GM12801 (cell line): Measurements from ENCODE around the gene PRDM16.

Source experiments
- CTCF ChIP-seq: IDR thresholded peaks from one replicate; pipeline ENCODE4 v1.5.1; 2011; ENCODE audit warnings: control low read depth; ENCODE audit not compliant: insufficient read length; ENCODE audit errors: extremely low read depth

The PRDM16 gene

GRCh38 chr1:3073186-3073488 is 4.1 kb downstream of the PRDM16 start:
- no peak for TF ChIP-seq CTCF

DNA sequence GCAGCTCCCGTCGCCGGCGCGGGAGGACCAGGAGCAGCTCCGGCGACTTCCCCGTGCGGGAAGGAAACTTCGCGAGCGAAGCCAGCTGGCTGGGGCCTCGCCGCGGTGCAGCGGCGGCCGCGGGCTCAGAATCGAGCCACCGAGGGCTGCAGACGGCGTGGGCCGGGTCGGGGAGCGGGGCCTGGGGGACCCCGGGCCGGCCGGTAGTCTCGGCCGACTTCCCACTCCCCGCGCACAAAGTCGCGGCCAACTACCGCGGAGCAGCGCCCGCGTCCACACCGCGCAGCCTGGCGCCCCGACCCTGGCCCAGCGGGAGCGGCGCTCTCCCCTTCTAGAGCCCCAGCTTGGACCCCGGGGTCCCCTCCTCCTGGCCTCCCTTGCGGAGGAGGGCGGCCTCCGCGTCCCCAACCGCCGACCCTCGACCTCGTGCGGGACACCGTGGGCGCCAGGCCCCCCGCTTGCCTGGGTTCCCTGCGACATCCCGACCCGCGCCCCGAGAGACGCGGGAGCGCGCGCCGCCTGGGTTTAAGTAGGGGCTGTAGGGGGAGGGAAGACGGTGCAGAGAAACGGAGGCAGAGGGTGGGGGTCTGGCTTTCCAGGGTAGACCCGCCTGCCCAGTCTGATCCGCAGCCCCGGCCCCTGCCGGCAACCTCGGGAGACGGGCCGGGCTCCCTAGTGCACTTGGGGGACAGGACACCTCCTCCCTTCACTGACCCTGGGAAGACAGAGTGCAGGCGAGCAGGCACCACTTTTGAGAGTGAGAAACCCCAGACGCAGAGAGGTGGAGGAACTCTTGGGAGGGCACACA is 4.7 kb downstream of the PRDM16 start:
- no peak for TF ChIP-seq CTCF

DNA sequence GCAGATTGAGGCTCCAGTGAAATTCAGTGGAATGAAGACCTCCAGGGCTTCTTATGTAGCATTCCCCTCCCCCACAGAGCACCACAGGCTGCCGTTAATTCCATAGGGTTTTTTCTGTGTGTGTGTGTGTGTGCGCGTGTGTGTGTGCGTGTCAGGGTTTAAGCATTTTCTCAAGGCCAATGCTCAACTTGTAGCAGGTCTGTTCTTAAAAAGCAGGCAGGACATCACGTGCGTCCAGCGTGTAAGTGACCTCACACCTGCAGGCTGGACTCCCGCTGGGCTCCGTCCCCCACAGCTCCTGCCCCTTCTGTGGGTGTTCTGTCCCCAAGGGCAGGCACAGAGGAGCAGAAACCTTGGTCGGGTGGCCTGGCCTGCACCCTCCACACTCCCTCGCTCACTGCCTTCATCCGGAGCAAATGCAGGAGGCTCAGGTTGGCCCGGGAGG is 5.3 kb downstream of the PRDM16 start:
- no peak for TF ChIP-seq CTCF

DNA sequence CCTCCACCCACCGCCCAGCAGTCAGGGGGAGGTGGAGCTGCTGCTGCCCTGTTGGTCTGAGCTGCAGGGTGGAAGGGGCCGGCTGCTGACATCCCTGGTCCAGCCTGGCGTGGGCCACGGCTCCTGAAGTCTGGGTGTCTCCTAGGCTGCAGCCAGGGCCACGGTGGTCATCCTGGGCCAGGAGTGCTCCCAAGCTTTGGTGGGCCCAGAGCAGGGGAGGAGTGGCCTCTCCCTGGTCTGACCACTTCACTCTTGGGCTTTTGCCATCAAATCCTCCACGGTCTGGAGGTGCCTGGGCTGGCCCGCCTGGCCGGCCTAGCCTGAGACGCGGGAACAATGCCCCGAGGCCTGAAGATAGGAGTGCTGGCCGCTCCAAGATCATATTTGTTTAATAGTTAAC is 5.8 kb downstream of the PRDM16 start:
- TF ChIP-seq CTCF = no peak

DNA sequence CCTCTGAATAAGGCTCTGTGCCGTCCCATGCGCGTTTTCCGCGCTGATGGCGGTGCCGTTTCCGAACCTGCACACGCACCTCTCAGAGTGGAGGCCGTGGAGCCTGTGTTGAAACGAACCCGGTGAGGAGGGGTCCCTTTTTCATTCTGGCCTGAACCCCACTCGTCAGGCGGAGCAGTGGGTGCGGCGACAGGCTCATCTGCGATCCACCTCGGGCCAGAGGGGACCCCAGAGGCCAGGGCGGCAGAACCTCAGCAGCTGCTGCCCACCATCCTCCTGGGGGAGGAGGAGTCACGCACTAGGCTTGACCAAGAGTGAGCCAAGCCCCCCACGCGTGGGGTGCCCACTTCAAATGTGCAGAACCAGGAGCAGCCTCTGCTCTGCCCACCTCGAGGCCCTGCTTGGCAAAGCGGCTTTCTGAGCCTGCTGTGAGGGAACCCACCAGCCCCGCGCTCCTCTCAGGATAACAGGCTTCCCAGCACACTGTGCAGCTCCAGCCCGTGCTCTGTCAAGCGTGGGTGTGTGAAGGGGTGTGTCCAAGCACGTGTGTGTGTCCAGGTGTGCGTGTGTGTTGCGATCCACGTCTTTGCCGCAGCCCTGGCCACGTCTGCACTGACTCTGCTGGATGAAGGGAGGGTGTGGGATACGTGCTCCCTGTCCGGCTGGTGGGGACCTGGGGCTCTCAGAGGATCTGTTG is 6.8 kb downstream of the PRDM16 start:
- TF ChIP-seq CTCF = no peak

GRCh38 chr1:3076363-3076740 is 7.3 kb downstream of the PRDM16 start:
- no peak for TF ChIP-seq CTCF

DNA sequence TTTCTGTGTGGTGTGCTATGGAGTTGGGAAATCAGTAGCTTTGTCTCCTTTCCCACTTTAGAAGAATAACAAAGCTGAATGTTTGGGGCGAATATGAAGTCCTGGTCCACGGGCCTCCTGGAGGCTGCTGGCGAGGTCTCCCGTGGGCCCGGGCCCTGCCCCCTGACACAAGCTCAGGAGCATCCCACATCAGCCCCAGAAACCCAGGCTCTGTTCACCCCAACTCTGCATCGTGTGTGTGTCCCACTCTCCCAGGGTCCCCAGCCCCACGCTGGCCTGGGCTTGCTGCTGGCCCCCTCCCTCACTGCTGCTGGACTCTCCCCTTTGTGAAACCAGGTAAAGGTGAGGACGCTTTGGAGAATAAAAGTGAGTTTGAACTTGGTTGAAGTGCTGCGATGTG is 8.1 kb downstream of the PRDM16 start:
- TF ChIP-seq CTCF = no peak
